ENCODE measurements around the gene MCM9. TPM values are rescaled to one million over a fixed set of nuclear protein-coding genes. Genes with fewer than 3 reads are reported as not detected.

MCM9 gene
- total RNA-seq, 2 donors from 2014 or later: 13.6 to 24.8 TPM

GRCh38 chr6:118905084-118905483 is 29.9 kb downstream of the MCM9 start:
- Histone ChIP-seq H3K36me3 (no peaks in the 10 kb centered on the region), H3K27me3 (replicated peaks; ENCODE audit: insufficient read depth) (no peaks in the 10 kb centered on the region)
- DNase-seq (ENCODE audit: low spot score): no peak

DNA sequence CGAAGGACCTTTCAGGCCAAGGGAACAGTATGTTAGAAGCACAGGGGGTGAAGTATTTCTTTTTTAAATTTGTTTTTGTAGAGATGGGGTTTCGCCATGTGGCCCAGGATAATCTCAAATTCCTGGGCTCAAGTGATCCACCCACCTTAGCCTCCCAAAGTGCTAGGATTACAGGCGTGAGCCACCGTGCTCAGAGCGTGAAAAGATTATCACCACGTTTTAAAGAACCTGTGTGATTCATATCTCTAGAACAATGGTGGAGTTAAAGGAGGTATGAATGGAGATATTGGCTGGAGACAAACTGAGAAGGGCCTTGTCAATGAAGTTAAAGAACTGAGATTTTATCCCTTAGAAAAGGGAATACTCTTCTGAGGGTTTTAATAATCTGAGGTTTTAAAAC is 31.3 kb downstream of the MCM9 start:
- no peak for TF ChIP-seq POLR2A (IDR thresholded peaks at IDR 0.05)
- no peak for TF ChIP-seq POLR2AphosphoS5 (IDR thresholded peaks at IDR 0.05)
- TF ChIP-seq, protein P1, sequence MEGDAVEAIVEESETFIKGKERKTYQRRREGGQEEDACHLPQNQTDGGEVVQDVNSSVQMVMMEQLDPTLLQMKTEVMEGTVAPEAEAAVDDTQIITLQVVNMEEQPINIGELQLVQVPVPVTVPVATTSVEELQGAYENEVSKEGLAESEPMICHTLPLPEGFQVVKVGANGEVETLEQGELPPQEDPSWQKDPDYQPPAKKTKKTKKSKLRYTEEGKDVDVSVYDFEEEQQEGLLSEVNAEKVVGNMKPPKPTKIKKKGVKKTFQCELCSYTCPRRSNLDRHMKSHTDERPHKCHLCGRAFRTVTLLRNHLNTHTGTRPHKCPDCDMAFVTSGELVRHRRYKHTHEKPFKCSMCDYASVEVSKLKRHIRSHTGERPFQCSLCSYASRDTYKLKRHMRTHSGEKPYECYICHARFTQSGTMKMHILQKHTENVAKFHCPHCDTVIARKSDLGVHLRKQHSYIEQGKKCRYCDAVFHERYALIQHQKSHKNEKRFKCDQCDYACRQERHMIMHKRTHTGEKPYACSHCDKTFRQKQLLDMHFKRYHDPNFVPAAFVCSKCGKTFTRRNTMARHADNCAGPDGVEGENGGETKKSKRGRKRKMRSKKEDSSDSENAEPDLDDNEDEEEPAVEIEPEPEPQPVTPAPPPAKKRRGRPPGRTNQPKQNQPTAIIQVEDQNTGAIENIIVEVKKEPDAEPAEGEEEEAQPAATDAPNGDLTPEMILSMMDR (IDR thresholded peaks at IDR 0.05): no peak
- no peak overlapping the region for H3K4me3 ChIP-seq
- intact Hi-C loops (cut with DNase I): no loop called here
- no peaks in the 10 kb centered on the region for H3K36me3 ChIP-seq
- H3K27ac ChIP-seq: no peak overlapping the region
- H3K27me3 ChIP-seq (replicated peaks; ENCODE audit: insufficient read depth): no peaks in the 10 kb centered on the region
- WGBS: 88% methylated on average over 6 of the region's 6 CpGs
- H3K4me1 ChIP-seq (replicated peaks): no peaks in the 10 kb centered on the region
- no peak for DNase-seq (ENCODE audit: low spot score)
- H3K9me3 ChIP-seq: no peaks in the 10 kb centered on the region

More at GRCh38 chr6:118905084-118905483, 29.9 kb downstream of the MCM9 start:
- no peaks in the 10 kb centered on the region for H3K9me3 ChIP-seq
- H3K27ac ChIP-seq: no peak overlapping the region
- H3K4me1 ChIP-seq (replicated peaks): no peaks in the 10 kb centered on the region
- no peak overlapping the region for H3K4me3 ChIP-seq
- intact Hi-C loops (cut with DNase I): no loop called here
- TF ChIP-seq, protein P1 (IDR thresholded peaks at IDR 0.05): no peak
- TF ChIP-seq POLR2A (IDR thresholded peaks at IDR 0.05): no peak
- no peak for TF ChIP-seq POLR2AphosphoS5 (IDR thresholded peaks at IDR 0.05)

- TF ChIP-seq POLR2AphosphoS5 (IDR thresholded peaks at IDR 0.05) (no peak), POLR2A (IDR thresholded peaks at IDR 0.05) (no peak)
- TF ChIP-seq, protein P1 (IDR thresholded peaks at IDR 0.05): no peak
- H3K4me1 ChIP-seq (replicated peaks): no peaks in the 10 kb centered on the region
- no peaks in the 10 kb centered on the region for H3K27me3 ChIP-seq (replicated peaks; ENCODE audit: insufficient read depth)
- no peak overlapping the region for H3K4me3 ChIP-seq
- no peak for DNase-seq (ENCODE audit: low spot score)
- 31% methylated on average over 2 of the region's 2 CpGs for WGBS
- no peaks in the 10 kb centered on the region for H3K36me3 ChIP-seq
- no peak overlapping the region for H3K27ac ChIP-seq
- H3K9me3 ChIP-seq: no peaks in the 10 kb centered on the region
- intact Hi-C loops (cut with DNase I): no loop called here
These were observed 31.8 kb downstream of the MCM9 start for GRCh38 chr6:118903138-118903537.

DNA sequence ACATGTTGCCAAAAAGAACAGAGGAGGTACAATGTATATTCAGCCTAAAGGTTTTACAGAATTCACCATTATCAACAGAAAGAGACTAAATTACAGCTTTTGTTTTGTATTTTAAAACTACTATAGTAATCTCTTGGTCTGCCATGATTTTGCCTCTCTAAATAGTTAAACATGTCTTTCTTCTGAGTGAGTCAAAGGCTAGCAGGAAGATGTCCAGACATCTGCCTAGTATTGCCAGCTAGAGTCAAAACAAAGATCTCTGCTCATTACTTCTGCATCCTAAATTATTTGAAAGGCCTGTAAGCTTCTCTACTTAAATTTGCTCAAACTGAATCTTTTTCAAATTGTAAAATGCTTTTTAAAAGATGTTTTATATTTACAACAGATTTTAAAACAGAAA is 32.2 kb downstream of the MCM9 start:
- no peak overlapping the region for H3K4me3 ChIP-seq
- intact Hi-C loops (cut with DNase I): no loop called here
- H3K36me3 ChIP-seq: no peaks in the 10 kb centered on the region
- no peak for DNase-seq (ENCODE audit: low spot score)
- no peak overlapping the region for H3K27ac ChIP-seq
- H3K4me1 ChIP-seq (replicated peaks): no peaks in the 10 kb centered on the region
- no peak for TF ChIP-seq POLR2AphosphoS5 (IDR thresholded peaks at IDR 0.05)
- TF ChIP-seq, protein P1 (IDR thresholded peaks at IDR 0.05): no peak
- TF ChIP-seq POLR2A (IDR thresholded peaks at IDR 0.05): no peak
- H3K9me3 ChIP-seq: no peaks in the 10 kb centered on the region
- no peaks in the 10 kb centered on the region for H3K27me3 ChIP-seq (replicated peaks; ENCODE audit: insufficient read depth)

DNA sequence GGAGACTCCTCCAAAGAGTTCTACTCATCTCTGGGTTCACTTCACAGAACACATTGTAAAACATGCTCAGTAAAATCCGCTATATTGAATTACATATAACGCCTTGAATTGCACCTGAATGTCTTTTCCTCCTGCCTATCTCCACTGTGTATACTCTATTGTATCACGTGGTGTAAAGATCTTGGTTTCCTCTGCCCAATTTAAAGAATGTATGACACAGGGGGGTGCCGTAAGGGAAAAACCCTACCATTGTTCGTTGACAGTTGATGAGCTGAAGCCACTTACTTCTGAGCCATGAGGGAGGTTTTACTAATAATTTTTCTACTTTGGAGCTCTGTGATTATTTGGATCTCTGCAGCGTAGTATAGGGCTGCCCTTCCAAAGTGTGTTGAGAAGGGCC is 35.0 kb downstream of the MCM9 start:
- Histone ChIP-seq H3K27ac (no peak overlapping the region), H3K4me1 (replicated peaks) (no peaks in the 10 kb centered on the region), H3K4me3 (no peak overlapping the region), H3K9me3 (no peaks in the 10 kb centered on the region), H3K27me3 (replicated peaks; ENCODE audit: insufficient read depth) (no peaks in the 10 kb centered on the region), H3K36me3 (no peaks in the 10 kb centered on the region)
- TF ChIP-seq POLR2A (IDR thresholded peaks at IDR 0.05): no peak
- TF ChIP-seq, protein P1 (IDR thresholded peaks at IDR 0.05): no peak
- no peak for TF ChIP-seq POLR2AphosphoS5 (IDR thresholded peaks at IDR 0.05)
- intact Hi-C loops (cut with DNase I): no loop called here
- 69% methylated on average over 6 of the region's 6 CpGs for WGBS
- DNase-seq (ENCODE audit: low spot score): no peak
